HTR-8/SVneo (cell line): ENCODE data around the gene PITRM1.

Source experiments
- DNase-seq: peaks from one replicate; pipeline ENCODE4 v3.0.0; 2011; ENCODE audit warnings: low spot score, mixed read lengths; ENCODE audit not compliant: insufficient read length
- FAIRE-seq: peaks from 2 replicates; lab custom pipeline; 2011; peaks lifted over from hg19 to GRCh38; lab: Jason Lieb, UNC

PITRM1 gene

DNA sequence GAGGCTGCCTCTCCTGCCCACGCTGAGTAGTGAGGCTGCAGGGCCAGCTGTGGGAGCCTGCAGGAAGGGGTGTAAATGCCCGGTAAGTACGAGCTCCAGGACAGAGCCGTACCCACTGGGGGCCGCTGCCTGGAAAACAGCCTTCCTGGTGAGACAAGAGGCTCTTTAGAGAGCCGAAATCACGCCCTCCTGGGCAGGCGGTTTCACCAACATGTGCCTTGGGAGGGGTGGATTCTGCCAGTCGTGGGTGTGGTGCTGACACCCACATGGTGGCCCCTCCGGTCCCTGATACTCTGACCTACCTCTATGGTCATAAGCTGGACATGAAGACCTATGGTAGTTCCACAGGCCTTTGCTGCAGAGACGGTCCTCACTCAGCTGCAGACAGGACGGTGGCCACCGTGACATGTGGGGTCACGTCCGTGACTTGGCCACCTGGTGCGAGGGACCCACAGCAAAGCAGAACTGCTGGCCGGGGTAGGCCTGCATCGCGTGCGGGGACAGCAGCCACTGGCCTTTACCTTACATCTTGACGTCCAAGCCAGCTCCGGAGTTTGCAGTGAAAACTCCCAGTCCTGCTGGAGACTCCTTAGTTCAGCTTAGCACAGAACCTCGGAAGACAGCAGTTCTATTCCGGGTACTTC lies 46.9 kb downstream of the PITRM1 start:
- FAIRE-seq, result no peak

DNA sequence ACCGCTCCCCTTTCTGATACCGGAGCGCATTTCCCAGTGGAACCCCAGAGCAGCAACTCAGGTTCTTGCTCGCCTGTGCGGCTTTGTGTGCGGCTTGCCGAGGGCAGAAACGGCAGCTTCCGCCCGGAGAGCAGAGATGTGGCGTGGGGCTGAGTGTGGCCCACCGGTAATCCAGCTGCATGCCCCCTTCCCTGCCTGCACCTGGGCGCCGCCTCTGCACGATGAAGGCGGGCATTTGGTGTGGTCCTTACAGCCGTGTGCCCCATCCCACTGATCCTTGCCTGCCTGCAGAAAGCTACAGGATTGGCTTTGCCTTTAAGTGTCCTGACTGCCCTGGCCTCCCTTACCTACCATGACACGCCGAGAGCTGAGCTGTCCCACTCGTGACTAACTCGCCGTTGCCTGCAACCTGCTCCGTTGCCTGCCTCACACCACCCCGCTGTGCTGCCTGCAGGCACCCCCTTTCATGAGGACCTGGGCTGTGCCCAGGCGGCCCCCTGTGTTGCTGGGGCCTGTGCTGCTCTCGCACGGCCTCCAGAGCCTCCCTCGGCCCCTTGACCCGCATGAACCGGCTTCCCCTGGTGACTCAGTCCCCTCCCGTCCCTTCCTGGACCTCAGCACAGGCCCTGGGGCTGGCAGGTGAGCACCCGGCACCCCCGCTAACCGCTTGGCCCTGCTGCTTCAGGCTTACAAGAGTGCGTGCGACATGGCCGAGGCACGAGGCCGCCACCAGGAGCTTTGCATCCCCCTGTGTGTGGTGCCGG lies 48.0 kb downstream of the PITRM1 start:
- DNase-seq, result no peak
- FAIRE-seq, result no peak

More for the DNA sequence above, 46.9 kb downstream of the PITRM1 start:
- DNase-seq, result no peak

DNA sequence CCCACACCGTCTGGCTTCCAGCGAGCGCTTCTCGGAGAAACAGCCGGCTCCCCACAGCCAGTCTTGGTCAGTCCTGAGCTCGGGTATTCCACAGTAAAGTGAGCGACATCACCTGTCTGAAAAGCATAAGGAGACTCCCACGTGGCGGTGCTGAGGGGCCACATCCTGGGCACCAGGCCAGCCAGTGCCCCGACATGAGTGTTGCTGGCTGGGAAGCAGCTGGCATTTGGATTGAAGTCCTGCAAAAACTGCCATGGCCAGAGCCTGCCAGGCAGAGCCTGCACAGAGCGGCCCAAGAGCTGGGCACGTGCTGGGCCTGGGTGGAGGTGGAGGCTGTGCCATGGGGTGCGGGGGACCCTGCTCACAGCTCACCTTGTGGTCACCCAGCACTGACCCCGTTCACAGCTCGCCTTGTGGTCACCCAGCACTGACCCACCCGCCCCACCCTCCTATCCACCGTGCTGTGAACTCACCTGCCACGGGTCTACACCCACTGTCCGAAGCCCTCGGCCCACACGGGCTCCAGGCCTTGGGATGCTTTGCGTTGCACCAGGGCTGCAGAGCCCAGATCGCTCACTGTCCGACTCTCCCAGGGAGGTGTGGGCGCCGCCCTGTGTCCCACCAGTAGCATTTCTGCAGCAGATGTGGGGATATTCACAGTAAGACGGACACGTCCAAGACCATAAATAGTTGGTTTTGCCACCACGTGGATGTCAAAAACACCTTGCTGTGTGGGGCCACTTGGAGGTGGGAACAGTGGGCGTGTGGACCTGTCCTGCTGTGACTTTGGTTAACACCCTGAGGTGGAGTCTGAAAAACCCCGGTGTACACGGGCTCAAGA lies 48.8 kb downstream of the PITRM1 start:
- DNase-seq (no peak), FAIRE-seq (no peak)

GRCh38 chr10:3122486-3123205 lies 49.9 kb downstream of the PITRM1 start:
- FAIRE-seq (no peak), DNase-seq (no peak)

DNA sequence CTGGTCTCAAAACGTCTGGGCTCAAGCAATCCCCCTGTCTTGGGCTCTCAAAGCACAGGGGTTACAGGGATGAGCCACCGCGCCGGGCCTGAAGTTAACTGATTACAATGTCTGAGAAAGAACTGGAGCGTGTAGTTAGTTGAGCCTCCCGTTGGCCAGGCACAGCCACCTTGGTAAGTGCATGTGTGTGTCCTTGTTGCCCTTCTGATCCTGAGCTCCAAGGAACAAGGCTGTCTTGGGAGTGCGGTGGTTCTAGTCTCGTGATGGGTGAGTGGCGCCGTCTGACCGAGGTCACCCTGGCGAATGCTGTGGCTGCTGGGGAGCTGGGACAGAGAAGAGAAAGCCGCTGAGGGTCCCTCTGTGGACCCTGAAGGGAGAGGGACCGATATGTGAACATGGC lies 50.5 kb downstream of the PITRM1 start:
- FAIRE-seq (no peak), DNase-seq (no peak)

DNA sequence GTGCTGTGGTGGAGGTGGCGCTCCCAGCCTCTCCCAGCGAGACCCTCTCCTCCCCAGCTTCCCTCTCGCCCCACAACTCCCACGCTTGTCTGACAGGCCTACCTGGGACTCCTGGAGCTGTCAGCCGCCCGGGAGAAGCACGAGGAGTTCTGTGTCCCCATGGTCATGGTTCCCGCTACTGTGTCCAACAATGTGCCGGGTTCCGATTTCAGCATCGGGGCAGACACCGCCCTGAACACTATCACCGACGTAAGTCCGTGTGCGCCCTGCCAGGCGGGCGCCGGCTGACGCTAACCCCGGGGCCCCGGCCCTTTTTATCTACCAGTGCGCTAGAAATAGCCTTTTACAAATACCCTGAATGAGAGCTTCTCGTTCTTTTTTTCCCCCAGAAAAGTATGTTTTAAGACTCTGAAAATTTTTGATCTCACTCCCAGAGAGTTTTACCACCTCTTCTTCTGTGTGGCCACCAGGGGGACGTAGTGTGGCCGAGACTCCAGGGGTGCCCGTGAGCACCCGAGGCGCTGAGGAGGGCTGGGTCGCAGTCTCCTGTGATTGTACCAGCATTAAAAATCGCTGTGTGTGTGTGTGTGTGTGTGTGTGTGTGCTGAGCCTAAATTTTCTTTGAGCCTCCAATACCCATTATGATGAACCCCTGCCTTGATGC lies 52.7 kb downstream of the PITRM1 start:
- DNase-seq, result peak; percentile 28

DNA sequence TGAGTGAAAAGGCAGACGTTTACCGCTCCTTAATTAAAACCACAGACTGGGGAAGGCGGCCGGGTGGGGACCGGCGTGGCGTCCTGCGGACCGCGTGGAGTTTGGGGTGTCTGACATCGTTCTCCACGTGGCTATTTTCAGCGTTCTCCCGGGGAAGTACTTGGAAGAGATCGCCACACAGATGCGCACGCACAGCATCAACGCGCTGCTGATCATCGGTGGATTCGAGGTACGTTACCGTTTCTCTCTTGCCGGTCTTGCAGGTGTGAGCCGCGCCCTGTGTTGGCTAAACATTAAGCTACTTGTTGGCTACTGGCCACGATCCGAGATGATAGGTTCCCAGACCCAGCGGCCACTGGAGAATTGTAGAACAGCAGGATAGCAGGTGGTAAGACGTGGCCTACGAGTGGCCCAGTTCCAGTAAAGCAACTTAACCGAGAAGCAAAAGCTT lies 53.9 kb downstream of the PITRM1 start:
- DNase-seq (no peak), FAIRE-seq (no peak)

More for the DNA sequence above, 52.7 kb downstream of the PITRM1 start:
- no peak for FAIRE-seq

- FAIRE-seq (no peak), DNase-seq (no peak)
Observed at GRCh38 chr10:3117486-3117885, 55.1 kb downstream of the PITRM1 start.

DNA sequence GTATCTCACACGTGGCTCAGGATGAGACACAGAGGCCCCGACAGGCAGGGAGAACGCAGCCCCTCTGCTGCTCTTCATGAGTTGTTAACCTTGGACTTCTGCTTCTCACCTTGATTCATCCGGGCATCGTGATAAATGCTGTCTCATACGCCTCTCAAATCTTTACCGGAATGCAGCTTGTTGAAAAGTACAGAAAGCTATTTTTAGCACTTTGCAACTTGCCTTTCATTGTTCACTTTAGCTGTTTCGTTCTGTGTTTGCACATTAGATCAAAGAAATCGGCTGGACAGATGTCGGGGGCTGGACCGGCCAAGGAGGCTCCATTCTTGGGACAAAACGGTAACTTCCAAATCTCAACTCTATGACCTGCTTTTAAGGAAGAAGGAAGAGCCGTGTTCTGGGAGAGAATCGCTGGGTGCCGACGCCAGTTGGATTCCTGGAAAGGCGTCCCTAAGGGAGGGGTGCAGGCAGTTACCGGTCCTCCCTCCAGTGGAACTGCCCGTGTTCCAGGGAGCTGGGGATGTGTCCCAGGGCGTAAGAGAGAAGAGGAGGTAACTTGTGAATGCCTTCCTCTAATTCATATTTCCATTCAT lies 56.0 kb downstream of the PITRM1 start:
- DNase-seq, result no peak
- FAIRE-seq, result no peak

DNA sequence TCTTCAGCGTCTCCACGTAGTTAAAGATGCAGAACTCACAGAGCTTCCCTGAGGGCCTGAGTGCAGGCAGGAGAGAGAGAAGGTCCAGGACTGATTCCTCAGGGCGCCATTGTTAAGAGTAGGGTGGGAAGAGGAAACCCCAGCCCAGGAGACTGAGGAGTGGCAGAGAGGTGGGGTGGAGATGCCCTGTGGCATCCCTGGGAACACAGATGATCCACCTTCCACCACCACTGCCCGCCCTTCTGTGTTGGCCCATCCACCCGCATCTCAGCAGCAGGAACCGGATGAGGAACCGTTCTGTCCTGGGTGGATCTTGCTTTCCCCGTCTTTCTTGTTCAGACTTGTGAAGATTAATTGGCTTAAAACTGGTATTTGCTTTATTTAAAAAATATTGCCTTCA lies 56.9 kb downstream of the PITRM1 start:
- no peak for DNase-seq
- no peak for FAIRE-seq

DNA sequence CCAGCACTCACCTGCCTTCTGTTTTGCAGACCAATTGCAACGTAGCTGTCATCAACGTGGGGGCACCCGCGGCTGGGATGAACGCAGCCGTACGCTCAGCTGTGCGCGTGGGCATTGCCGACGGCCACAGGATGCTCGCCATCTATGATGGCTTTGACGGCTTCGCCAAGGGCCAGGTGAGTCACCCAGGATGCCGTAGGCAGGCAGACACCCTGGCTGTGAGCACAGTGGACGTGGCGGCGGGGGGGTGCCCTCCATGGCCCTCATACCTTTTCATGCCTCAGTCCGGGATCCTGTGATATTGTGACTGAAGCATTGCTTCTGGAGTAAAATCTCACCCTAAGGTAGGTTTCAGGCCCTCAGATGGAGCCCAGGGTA lies 59.2 kb downstream of the PITRM1 start:
- DNase-seq (no peak), FAIRE-seq (no peak)

DNA sequence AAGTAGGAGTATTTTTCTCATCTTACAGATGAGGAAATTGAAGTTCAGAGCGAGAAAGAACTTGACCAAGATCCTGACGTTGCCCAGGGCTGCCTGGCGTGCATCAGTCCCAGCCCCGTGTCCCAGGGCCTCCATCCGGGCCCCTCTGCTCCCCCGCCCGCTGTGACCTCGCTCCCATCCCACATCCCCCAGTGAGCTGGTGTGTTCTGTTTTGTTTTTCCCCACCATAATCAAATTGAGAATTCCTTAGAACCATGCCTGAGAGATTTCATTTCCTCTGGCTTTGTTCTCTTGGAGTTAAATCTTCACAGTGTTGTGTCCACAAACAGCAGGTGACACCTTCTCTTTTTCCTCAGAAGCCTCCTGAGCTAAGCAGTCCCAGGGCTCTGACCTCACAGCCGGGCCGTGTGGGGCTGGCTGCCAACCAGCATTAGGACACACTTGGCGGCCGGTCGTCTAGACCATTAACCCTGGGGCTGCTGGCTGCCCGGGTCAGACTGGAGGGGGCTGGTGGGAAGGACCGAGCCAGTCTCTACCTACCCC lies 60.9 kb downstream of the PITRM1 start:
- FAIRE-seq (no peak), DNase-seq (no peak)

GRCh38 chr10:3110782-3111620 lies 61.6 kb downstream of the PITRM1 start:
- FAIRE-seq, result peak; percentile 93
- no peak for DNase-seq

- no peak for FAIRE-seq
- no peak for DNase-seq
Observed at GRCh38 chr10:3109633-3110032, 62.9 kb downstream of the PITRM1 start.

DNA sequence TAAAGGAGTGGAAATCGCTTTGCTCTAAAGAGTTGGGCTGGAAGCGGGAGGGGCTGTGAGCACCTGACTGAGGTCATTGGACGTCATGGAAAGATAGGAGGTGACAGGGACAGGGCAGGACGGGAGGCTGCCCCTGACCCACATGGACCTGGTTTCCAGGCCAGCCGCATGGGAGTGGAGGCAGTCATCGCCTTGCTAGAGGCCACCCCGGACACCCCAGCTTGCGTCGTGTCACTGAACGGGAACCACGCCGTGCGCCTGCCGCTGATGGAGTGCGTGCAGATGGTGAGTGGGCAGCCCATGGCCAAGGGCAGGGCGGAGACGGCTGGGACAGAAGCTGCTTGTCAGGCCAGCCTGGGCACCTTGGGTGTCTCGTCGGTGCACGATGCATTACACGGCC lies 63.4 kb downstream of the PITRM1 start:
- DNase-seq (no peak), FAIRE-seq (no peak)

- FAIRE-seq, result no peak
- DNase-seq, result no peak
Observed at GRCh38 chr10:3108575-3109105, 63.9 kb downstream of the PITRM1 start.

DNA sequence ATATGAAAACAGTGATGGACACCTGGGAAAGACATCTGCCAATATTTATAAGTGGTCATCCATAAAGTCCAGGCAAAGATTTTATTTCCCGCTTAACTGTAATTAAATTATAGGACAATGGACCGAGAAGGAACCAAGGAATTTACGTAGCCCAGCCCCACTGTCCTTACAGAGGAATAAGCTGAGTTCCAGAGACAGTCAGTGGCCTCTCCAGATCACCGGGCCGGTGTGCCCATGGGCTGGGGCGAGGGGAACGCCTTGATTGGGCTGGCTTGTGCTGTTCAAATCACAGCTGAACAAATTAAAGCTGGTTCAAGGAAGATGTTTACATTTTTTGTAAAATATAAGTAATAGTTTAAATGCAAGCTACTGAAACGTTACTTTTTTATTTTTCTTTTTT lies 64.5 kb downstream of the PITRM1 start:
- DNase-seq (no peak), FAIRE-seq (no peak)

GRCh38 chr10:3107426-3107961 lies 65.1 kb downstream of the PITRM1 start:
- DNase-seq, result no peak
- FAIRE-seq, result no peak
